NOMO-1 treated with dmso at 0.1 percent for 144 hours (cell line): ENCODE measurements around the gene SULT1A4.
"Not testable (repeated sequence)": the region's sequence is repeated elsewhere in the genome, so short reads cannot be mapped to it uniquely, and the experiment has no call there.

Source experiments
- DNase-seq: peaks from one replicate; lab custom pipeline; 2025; ENCODE audit not compliant: unreplicated experiment; lab: John Stamatoyannopoulos, UW

The SULT1A4 gene

GRCh38 chr16:29459706-29460646, at the start of gene SULT1A4:
Gene SULT1A4, plus strand, starts transcription at chr16:29459913. Its CDS starts 1,473 bp downstream, at chr16:29461386.
- not testable (repeated sequence) for DNase-seq

DNA sequence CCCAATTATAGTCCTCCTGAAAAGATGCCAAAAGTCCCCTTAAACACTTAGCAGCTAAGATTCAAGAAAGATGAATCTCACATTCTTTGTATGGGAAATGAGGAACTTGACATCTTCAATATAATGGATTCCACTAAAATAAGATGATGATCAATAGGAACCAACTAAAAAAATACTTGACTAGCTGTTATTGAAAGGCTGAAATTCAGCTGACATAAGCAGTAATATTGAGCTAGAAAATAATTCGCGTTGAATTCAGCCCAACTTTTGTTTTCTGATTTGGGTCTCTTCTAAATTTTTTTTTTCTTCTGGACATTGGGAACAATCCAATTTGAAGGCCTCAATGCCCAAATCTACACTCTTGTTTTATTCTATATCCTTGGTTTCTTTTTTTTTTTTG, 36.1 kb upstream of the SULT1A4 start:
- not testable (repeated sequence) for DNase-seq

- DNase-seq: not testable (repeated sequence)
Observed at GRCh38 chr16:29425390-29425789, 34.3 kb upstream of the SULT1A4 start.

- not testable (repeated sequence) for DNase-seq
Observed at GRCh38 chr16:29453754-29454153, 6.0 kb upstream of the SULT1A4 start.

DNA sequence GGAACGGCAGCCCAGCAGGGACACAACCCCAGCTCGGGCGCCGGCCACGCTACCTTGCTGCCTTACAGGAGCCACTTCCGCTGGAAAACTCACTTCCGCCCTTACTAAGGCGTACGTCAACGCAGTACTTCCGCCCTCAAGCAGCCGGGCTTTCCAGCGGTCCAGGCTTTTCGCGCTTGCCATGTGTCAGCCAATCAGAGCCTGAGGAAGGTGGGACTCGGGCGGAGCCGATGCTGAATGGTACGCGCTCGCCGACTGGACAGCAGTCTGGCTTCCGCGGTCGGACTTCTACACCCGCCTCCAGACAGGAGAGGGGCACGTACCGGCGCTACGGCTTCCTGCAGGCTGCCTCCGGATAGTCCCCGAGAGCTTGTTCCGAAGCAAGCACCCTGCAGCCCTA, 5.4 kb upstream of the SULT1A4 start, which contains the start of the genes BOLA2 and SLX1B:
BOLA2 (minus strand) TSS at position 83 of the 400 bp plus-strand sequence. CDS start 98 bp downstream, outside the sequence.
SLX1B (plus strand) TSS at position 265 of the 400 bp plus-strand sequence.
- DNase-seq: not testable (repeated sequence)

- not testable (repeated sequence) for DNase-seq
Observed at GRCh38 chr16:29454828-29455227, 4.9 kb upstream of the SULT1A4 start.

DNA sequence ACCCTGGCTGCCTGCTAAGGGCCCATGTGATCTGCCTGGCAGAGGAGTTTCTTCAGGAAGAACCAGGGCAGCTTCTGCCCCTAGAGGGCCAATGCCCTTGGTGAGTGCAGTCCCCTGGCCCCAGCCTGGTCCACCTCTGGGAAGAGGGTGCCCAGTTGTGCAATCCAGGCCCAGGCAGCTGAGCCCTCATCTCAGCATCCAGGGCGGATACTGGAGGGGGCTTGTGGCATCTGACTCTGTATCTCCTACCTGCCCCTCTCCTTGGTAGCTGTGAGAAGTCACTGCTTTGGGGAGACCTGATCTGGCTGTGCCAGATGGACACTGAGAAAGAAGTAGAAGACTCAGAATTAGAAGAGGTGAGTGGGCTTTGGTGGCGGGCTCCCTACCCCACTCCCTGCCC, 2.1 kb upstream of the SULT1A4 start:
- DNase-seq: not testable (repeated sequence)

- DNase-seq: not testable (repeated sequence)
Observed at GRCh38 chr16:29460647-29461030, 926 bp downstream of the SULT1A4 start.

DNA sequence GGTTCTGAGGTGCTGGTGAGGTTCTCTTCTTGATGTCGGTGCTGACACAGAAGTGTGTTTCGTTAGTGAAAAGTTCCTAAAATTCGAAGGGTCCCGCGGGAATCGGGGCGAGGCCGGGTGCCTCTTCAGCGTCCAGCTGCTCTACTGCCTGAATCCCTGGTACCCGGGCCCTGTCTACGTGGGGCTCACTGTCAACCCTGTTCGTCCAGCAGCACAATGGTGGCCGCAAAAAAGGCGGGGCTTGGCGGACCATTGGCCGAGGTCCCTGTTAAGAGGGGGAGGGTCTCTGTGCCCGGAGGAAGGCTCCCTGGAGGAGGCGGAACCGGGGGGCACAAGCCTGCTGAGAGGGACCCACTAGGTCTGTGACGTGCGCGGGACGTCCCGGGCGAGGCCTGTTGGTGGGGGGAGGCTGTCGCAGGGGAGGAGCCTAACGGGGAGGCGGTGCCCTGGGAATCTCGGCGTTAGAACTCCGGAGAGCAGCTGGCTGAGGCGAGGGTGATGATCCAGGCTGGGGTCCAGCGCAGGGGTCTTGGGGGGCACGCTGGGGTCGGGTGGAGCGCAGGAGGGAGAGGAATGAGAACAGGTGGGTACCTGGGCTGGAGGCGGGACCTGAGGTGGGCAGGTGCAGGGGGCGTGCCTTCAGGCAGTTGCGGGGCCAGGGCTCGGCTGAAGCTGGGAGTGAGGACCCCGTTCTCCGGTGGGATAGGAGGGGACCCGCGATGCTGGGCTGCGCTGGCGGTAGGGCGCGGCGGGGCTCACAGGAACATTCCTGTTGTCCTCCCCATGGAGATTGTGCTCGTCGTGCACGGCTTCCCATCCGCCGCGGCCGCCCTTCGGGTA, 6.5 kb downstream of the SULT1A4 start:
- DNase-seq: not testable (repeated sequence)

DNA sequence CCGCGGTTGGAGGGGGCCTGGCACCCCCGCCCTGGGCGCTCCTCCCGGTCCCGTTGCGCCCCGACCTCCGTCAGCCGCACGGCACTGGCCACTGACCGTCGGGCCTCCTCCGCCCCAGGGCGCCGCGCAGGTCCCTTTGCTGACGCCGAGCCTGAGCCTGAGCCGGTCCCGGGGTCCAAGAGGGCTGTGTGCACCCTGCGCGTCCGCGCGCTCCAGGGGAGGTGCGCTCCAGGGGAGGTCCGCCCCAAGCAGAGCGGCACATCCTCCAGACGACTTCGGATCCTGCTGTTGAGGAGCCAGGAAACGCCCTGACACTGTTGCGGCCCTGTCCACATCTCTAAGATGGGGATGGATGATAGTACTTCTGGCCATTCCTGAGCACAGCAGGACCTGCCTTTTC, 7.2 kb downstream of the SULT1A4 start:
- not testable (repeated sequence) for DNase-seq

DNA sequence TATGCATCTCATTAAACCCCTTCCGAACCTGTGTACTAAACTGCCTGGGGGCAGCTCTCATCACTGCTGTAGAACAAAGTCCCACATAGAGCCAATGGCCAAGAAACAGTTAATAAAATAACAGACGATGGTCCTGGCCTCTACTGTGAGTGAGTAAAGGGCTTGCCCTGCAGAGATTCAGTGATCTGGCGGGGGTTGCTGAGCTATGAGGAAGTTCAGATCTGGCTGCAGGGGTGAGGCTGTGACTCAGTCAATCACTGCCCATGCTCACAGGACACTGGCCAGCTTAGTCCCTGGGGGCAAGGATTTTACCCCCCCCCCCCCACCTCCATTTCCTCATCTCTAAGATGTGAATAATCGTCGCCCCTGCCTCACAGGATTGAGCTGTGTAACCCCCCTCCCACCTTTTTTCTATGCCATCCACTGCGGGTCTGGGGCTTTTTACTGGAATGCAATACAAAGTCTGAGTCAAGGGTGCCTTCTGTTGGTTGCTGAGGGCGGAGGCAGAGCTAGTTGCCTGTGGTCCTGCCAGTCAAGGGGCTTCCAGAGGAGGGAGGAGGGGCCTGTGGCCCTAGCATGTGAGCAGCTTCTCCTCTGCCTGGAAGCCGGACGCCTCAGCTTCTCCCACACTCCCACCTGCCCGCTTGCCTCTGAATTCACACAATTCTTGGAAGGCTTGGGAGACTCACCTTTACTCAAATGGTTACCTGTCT, 8.1 kb downstream of the SULT1A4 start:
- not testable (repeated sequence) for DNase-seq

DNA sequence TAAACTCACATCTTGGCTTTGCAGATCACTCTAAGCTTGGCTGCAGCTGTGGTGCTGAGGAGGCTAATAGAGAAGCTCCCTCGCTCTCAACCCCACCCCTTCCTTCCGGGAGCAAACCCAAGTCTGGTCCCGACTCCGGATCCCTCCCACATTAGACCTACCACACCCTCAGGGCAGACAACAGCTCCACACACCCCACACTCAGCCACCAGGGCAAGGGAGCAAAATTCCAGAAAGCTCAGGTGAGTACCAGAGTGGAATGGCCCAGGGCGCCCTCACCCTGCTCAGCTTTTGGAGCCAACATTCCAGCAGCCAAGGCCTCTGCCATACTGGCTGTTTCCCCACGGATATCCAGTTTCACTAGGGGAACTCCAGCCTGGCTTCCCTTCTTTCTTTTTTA, 9.9 kb downstream of the SULT1A4 start:
- DNase-seq: not testable (repeated sequence)

- not testable (repeated sequence) for DNase-seq
Observed at GRCh38 chr16:29472065-29472464, 12.4 kb downstream of the SULT1A4 start.

DNA sequence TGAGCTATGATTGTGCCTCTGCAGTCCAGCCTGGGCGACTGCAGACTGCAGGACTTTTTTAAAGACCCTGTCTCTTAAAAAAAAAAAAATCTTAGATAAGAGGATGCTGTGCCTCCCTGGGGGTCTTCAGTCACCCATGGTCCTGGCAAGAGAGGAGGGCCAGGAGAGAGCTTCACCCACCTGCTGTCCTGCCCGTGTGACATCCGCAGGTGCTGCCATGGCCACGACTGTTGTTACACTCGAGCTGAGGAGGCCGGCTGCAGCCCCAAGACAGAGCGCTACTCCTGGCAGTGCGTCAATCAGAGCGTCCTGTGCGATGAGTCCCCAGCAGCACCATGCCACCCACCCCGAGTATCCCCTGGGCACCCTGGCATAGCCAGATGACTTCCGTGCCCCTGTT, 22.6 kb downstream of the SULT1A4 start:
- DNase-seq: not testable (repeated sequence)

GRCh38 chr16:29506308-29506707, 46.6 kb downstream of the SULT1A4 start, which contains the start of gene NPIPB12:
Gene NPIPB12, minus strand, starts transcription at chr16:29506408.
- not testable (repeated sequence) for DNase-seq
